IMR-90 (cell line): ENCODE results near the gene PDYN.

Experiments
- CTCF ChIP-seq: conservative IDR thresholded peaks from 2 replicates; pipeline ENCODE4 v1.5.1; 2012; ENCODE audit warnings: mild to moderate bottlenecking, low read depth, low read length, improper control_type of control experiment
- RAD21 ChIP-seq: IDR thresholded peaks from 2 replicates; pipeline ENCODE4 v1.6.1; 2012; ENCODE audit warnings: low read length, improper control_type of control experiment
- RFX5 ChIP-seq: IDR thresholded peaks from 2 replicates; pipeline ENCODE4 v1.8.0; 2012; ENCODE audit warnings: low read depth, mild to moderate bottlenecking, low read length, moderate library complexity
- USF2 ChIP-seq: fragments of 150-350 bp; IDR thresholded peaks from 2 replicates; pipeline ENCODE4 v1.6.1; 2017; ENCODE audit warnings: mild to moderate bottlenecking, antibody characterized with exemption, low read length, low read depth

DNA sequence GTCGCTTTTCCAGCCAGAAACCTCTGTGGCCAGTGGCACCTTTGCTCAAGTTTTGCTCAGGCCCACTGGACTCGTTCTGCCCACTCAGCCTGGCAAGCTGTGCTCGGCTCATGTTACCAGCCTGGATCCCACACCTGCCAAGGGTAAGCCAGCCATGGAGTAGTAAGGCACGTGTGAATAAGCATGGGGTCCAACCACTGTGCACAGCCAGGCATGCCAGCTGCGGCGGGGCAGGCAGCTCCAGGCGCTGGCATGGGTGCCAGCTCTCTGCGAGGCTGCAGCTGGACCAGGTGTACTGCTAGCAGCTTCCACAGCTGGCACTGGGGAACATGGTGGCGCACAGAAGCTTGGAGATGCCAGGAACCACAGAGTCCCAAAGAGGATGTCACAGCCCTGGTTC lies 32.1 kb upstream of the PDYN start:
- TF ChIP-seq RAD21 (no peak), CTCF (no peak), RFX5 (no peak), USF2 (no peak)
